ENCODE data around the gene IL1RN. TPM values are rescaled to one million over a fixed set of nuclear protein-coding genes. Genes with fewer than 3 reads are reported as not detected.

The IL1RN gene
- total RNA-seq, 4 donors from 2014 or later, result 0.77 TPM; not detected in 3

GRCh38 chr2:113148606-113149552 lies 21.5 kb downstream of the IL1RN start:
- Histone ChIP-seq H3K4me1 (no peaks in the 10 kb centered on the region), H3K27ac (no peak overlapping the region), H3K4me3 (no peak overlapping the region), H3K9me3 (no peaks in the 10 kb centered on the region), H3K36me3 (no peaks in the 10 kb centered on the region), H3K27me3 (no peaks in the 10 kb centered on the region)
- DNase-seq, result no peak
- TF ChIP-seq POLR2A (IDR thresholded peaks at IDR 0.05) (no peak), CTCF (IDR thresholded peaks at IDR 0.05) (no peak)
- intact Hi-C loops (cut with DNase I; ENCODE audit: low total_unique reads), result no loop called here

- no peak for TF ChIP-seq CTCF (IDR thresholded peaks at IDR 0.05)
- no peak for TF ChIP-seq POLR2A (IDR thresholded peaks at IDR 0.05)
- no peaks in the 10 kb centered on the region for H3K9me3 ChIP-seq
These were observed 22.3 kb downstream of the IL1RN start for GRCh38 chr2:113149553-113150257.

GRCh38 chr2:113150258-113150601 lies 22.8 kb downstream of the IL1RN start:
- Histone ChIP-seq H3K27ac (no peak overlapping the region), H3K4me3 (no peak overlapping the region), H3K4me1 (no peaks in the 10 kb centered on the region), H3K36me3 (no peaks in the 10 kb centered on the region), H3K9me3 (no peaks in the 10 kb centered on the region), H3K27me3 (no peaks in the 10 kb centered on the region)
- no peak for TF ChIP-seq POLR2A (IDR thresholded peaks at IDR 0.05)
- no peak for TF ChIP-seq CTCF (IDR thresholded peaks at IDR 0.05)
- intact Hi-C loops (cut with DNase I; ENCODE audit: low total_unique reads), result no loop called here
- no peak for DNase-seq

More at GRCh38 chr2:113149553-113150257, 22.3 kb downstream of the IL1RN start:
- intact Hi-C loops (cut with DNase I; ENCODE audit: low total_unique reads), result no loop called here
- DNase-seq, result no peak
- no peaks in the 10 kb centered on the region for H3K4me1 ChIP-seq
- H3K27ac ChIP-seq, result no peak overlapping the region
- H3K27me3 ChIP-seq, result no peaks in the 10 kb centered on the region
- H3K4me3 ChIP-seq, result no peak overlapping the region
- H3K36me3 ChIP-seq, result no peaks in the 10 kb centered on the region

- Histone ChIP-seq H3K36me3 (no peaks in the 10 kb centered on the region), H3K4me1 (no peaks in the 10 kb centered on the region), H3K27me3 (no peaks in the 10 kb centered on the region), H3K9me3 (no peaks in the 10 kb centered on the region), H3K27ac (no peak overlapping the region), H3K4me3 (no peak overlapping the region)
- TF ChIP-seq POLR2A (IDR thresholded peaks at IDR 0.05) (no peak), CTCF (IDR thresholded peaks at IDR 0.05) (no peak)
- intact Hi-C loops (cut with DNase I; ENCODE audit: low total_unique reads), result no loop called here
- DNase-seq, result no peak
These were observed 27.9 kb downstream of the IL1RN start for GRCh38 chr2:113155331-113155730.

All from uterus (tissue), 4 donors.